Measurements from ENCODE around the gene PLCB1.

DNA sequence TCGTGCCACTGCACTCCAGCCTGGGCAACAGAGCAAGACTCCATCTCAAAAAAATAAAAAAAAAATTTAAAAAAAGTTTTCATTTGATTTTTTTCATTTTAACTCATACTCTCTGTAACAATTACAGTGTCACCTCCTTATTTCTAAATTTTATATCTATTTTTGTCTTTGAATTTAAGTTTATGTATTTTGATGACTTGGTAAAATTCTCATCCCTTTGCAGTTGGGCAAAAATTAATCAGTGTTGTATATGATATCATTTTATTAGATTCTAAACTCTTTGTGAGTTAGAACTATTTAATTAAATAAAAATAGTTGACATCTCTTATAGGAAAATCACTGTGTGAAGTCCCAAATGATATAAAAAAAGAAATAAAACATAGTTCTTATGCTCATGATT is 270.7 kb downstream of the PLCB1 start:
- TF ChIP-seq, protein P1, sequence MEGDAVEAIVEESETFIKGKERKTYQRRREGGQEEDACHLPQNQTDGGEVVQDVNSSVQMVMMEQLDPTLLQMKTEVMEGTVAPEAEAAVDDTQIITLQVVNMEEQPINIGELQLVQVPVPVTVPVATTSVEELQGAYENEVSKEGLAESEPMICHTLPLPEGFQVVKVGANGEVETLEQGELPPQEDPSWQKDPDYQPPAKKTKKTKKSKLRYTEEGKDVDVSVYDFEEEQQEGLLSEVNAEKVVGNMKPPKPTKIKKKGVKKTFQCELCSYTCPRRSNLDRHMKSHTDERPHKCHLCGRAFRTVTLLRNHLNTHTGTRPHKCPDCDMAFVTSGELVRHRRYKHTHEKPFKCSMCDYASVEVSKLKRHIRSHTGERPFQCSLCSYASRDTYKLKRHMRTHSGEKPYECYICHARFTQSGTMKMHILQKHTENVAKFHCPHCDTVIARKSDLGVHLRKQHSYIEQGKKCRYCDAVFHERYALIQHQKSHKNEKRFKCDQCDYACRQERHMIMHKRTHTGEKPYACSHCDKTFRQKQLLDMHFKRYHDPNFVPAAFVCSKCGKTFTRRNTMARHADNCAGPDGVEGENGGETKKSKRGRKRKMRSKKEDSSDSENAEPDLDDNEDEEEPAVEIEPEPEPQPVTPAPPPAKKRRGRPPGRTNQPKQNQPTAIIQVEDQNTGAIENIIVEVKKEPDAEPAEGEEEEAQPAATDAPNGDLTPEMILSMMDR (IDR thresholded peaks at IDR 0.05; ENCODE audit: extremely low read depth in 1 of 2, insufficient read depth in 1 of 2, low read depth in 1 of 2, low read length in 2 of 2): no peak
- TF ChIP-seq POLR2A (IDR thresholded peaks at IDR 0.05; ENCODE audit: low read depth, low read length): no peak
- TF ChIP-seq EZH2 (IDR thresholded peaks at IDR 0.05; ENCODE audit: borderline replicate concordance, low read depth, low read length, severe bottlenecking): no peak
- no peak for TF ChIP-seq POLR2AphosphoS5 (IDR thresholded peaks at IDR 0.05; ENCODE audit: insufficient read depth, low read depth, low read length)
- TF ChIP-seq MYC (IDR thresholded peaks at IDR 0.05; ENCODE audit: low read depth, low read length): no peak
- TF ChIP-seq FOS (IDR thresholded peaks at IDR 0.05; ENCODE audit: borderline replicate concordance, insufficient read depth, low read length): no peak
- TF ChIP-seq GATA2 (IDR thresholded peaks at IDR 0.05; ENCODE audit: insufficient read depth, insufficient read length, low read depth, low read length): no peak
- no peak for TF ChIP-seq JUN (IDR thresholded peaks at IDR 0.05; ENCODE audit: borderline replicate concordance, insufficient read depth, insufficient read length, low read depth)
